ENCODE results near the gene RRP15. TPM values are rescaled to one million over a fixed set of nuclear protein-coding genes. Genes with fewer than 3 reads are reported as not detected.

RRP15 gene
- polyA plus RNA-seq, 1 donor (not counting 4 experiments of a cell fraction or from before 2014, with no cell fraction given) = 15.8 TPM

- Histone ChIP-seq H3K27ac (ENCODE audit: control insufficient read depth, insufficient read depth, low read length) (peak overlapping the region; percentile 86), H3K9me3 (ENCODE audit: control insufficient read depth, low read depth, low read length) (no peaks in the 10 kb centered on the region), H2AFZ (ENCODE audit: control insufficient read depth, low read length) (peak overlapping the region; percentile 58), H3K4me3 (ENCODE audit: control insufficient read depth in 2 of 3, extremely low read depth in 1 of 3, insufficient read depth in 2 of 3, low read depth in 1 of 3, low read length in 3 of 3) (peak overlapping the region; percentile 67 to 100 (median 93)), H3K4me1 (ENCODE audit: control insufficient read depth, extremely low read depth, insufficient read depth, low read length) (peaks cover 27% of the 10 kb centered on the region), H3K9me1 (ENCODE audit: control insufficient read depth, extremely low read depth, insufficient read depth, low read length) (no peaks in the 10 kb centered on the region), H3K27me3 (ENCODE audit: control insufficient read depth, extremely low read depth, insufficient read depth, low read length) (no peaks in the 10 kb centered on the region), H4K20me1 (ENCODE audit: control insufficient read depth, extremely low read depth, insufficient read depth, low read length) (no peaks in the 10 kb centered on the region), H3K9ac (ENCODE audit: control insufficient read depth, extremely low read depth, insufficient read depth, low read length) (peak overlapping the region; percentile 96), H3K36me3 (ENCODE audit: control insufficient read depth in 2 of 2, extremely low read depth in 1 of 2, insufficient read depth in 2 of 2, low read length in 2 of 2) (no peaks in the 10 kb centered on the region), H3K4me2 (ENCODE audit: control insufficient read depth, extremely low read depth, insufficient read depth, low read depth, low read length) (peak overlapping the region; percentile 86), H3K79me2 (ENCODE audit: control insufficient read depth, insufficient read depth, low read length) (peaks cover 72% of the 10 kb centered on the region)
- DNase-seq (ENCODE audit: low read depth, low spot score) (no peak), FAIRE-seq (no peak)
- dilution Hi-C loops (cut with MboI; ENCODE audit: extremely low pct_ligation_motif_present, low sequenced_read_pairs) = no loop called here
- TF ChIP-seq CTCF (optimal IDR thresholded peaks at IDR 0.05 in 1 of 3, IDR thresholded peaks at IDR 0.05 in 1 of 3, conservative IDR thresholded peaks at IDR 0.05 in 1 of 3; ENCODE audit: extremely low read depth in 1 of 3, insufficient read depth in 2 of 3, low read length in 3 of 3) (no peak), EZH2 (IDR thresholded peaks at IDR 0.05; ENCODE audit: low read length) (no peak)
These were observed 62.9 kb downstream of the RRP15 start for GRCh38 chr1:218347723-218348627.

- H3K79me2 ChIP-seq (ENCODE audit: control insufficient read depth, insufficient read depth, low read length) = peaks cover 79% of the 10 kb centered on the region
- H2AFZ ChIP-seq (ENCODE audit: control insufficient read depth, low read length) = peak overlapping the region; percentile 31
- DNase-seq (ENCODE audit: low read depth, low spot score) (no peak), FAIRE-seq (peak; percentile 52)
- H3K36me3 ChIP-seq (ENCODE audit: control insufficient read depth in 2 of 2, extremely low read depth in 1 of 2, insufficient read depth in 2 of 2, low read length in 2 of 2) = no peaks in the 10 kb centered on the region
- dilution Hi-C loops (cut with MboI; ENCODE audit: extremely low pct_ligation_motif_present, low sequenced_read_pairs) = no loop called here
- H4K20me1 ChIP-seq (ENCODE audit: control insufficient read depth, extremely low read depth, insufficient read depth, low read length) = no peaks in the 10 kb centered on the region
- H3K4me2 ChIP-seq (ENCODE audit: control insufficient read depth, extremely low read depth, insufficient read depth, low read depth, low read length) = peak overlapping the region; percentile 86
- peak overlapping the region; percentile 55 for H3K9ac ChIP-seq (ENCODE audit: control insufficient read depth, extremely low read depth, insufficient read depth, low read length)
- H3K27ac ChIP-seq (ENCODE audit: control insufficient read depth, insufficient read depth, low read length) = peak overlapping the region; percentile 48
- no peaks in the 10 kb centered on the region for H3K27me3 ChIP-seq (ENCODE audit: control insufficient read depth, extremely low read depth, insufficient read depth, low read length)
- H3K4me1 ChIP-seq (ENCODE audit: control insufficient read depth, extremely low read depth, insufficient read depth, low read length) = peaks cover 27% of the 10 kb centered on the region
- peak overlapping the region; percentile 67 to 100 (median 93) for H3K4me3 ChIP-seq (ENCODE audit: control insufficient read depth in 2 of 3, extremely low read depth in 1 of 3, insufficient read depth in 2 of 3, low read depth in 1 of 3, low read length in 3 of 3)
- no peak for TF ChIP-seq CTCF (optimal IDR thresholded peaks at IDR 0.05 in 1 of 3, IDR thresholded peaks at IDR 0.05 in 1 of 3, conservative IDR thresholded peaks at IDR 0.05 in 1 of 3; ENCODE audit: extremely low read depth in 1 of 3, insufficient read depth in 2 of 3, low read length in 3 of 3)
- TF ChIP-seq EZH2 (IDR thresholded peaks at IDR 0.05; ENCODE audit: low read length) = no peak
- no peaks in the 10 kb centered on the region for H3K9me3 ChIP-seq (ENCODE audit: control insufficient read depth, low read depth, low read length)
- no peaks in the 10 kb centered on the region for H3K9me1 ChIP-seq (ENCODE audit: control insufficient read depth, extremely low read depth, insufficient read depth, low read length)
These were observed 63.6 kb downstream of the RRP15 start for GRCh38 chr1:218348628-218349071.

Measured in keratinocyte (primary cell).